Neural cell (in vitro differentiated cells): ENCODE results near the gene SOWAHD.

Source experiments
- CTCF ChIP-seq: fragments of 450-650 bp; IDR thresholded peaks from 2 replicates; pipeline ENCODE4 v1.5.1; 2014; ENCODE audit warnings: antibody characterized with exemption, mild to moderate bottlenecking, moderate library complexity; ENCODE audit not compliant: poor library complexity, severe bottlenecking
- EP300 ChIP-seq: fragments of 450-650 bp; conservative IDR thresholded peaks from 2 replicates; pipeline ENCODE4 v1.6.1; 2014; ENCODE audit warnings: antibody characterized with exemption, mild to moderate bottlenecking, moderate library complexity; ENCODE audit not compliant: poor library complexity, severe bottlenecking
- MXI1 ChIP-seq: fragments of 450-650 bp; conservative IDR thresholded peaks from 2 replicates; pipeline ENCODE4 v1.6.1; 2014; ENCODE audit warnings: antibody characterized with exemption, mild to moderate bottlenecking; ENCODE audit not compliant: poor library complexity, severe bottlenecking
- POLR2AphosphoS5 ChIP-seq: IDR thresholded peaks from 2 replicates; pipeline ENCODE4 v1.6.1; 2012
- RAD21 ChIP-seq: fragments of 450-650 bp; conservative IDR thresholded peaks from 2 replicates; pipeline ENCODE4 v1.6.1; 2014; ENCODE audit warnings: antibody characterized with exemption, mild to moderate bottlenecking, moderate library complexity
- REST ChIP-seq: IDR thresholded peaks from 2 replicates; pipeline ENCODE4 v1.6.1; 2012; ENCODE audit warnings: borderline replicate concordance
- SMC3 ChIP-seq: fragments of 450-650 bp; conservative IDR thresholded peaks from 2 replicates; pipeline ENCODE4 v1.6.1; 2014; ENCODE audit warnings: antibody characterized with exemption, mild to moderate bottlenecking, moderate library complexity; ENCODE audit not compliant: poor library complexity
- TAF1 ChIP-seq: IDR thresholded peaks from 2 replicates; pipeline ENCODE4 v1.6.1; 2012; ENCODE audit warnings: low read depth

- TF ChIP-seq SMC3 (no peak), CTCF (no peak), RAD21 (no peak), TAF1 (no peak), EP300 (no peak), MXI1 (no peak), REST (no peak), POLR2AphosphoS5 (no peak)
Observed at GRCh38 chrX:119708936-119709335, 49.5 kb upstream of the SOWAHD start.
